SU-DHL-6 (cell line): ENCODE measurements around the gene ZRANB3.

Source experiments
- EZH2phosphoT487 ChIP-seq: fragments of 200-600 bp; sonication (generic), shearing (Covaris generic); conservative IDR thresholded peaks from 2 replicates; pipeline ENCODE4 v1.6.1; 2018; ENCODE audit warnings: mild to moderate bottlenecking, antibody characterized with exemption, low read length, moderate library complexity, mixed read lengths
- TF ChIP-seq, protein P1 (sequence below): fragments of 200-600 bp; sonication (generic); IDR thresholded peaks from one replicate; pipeline ENCODE4 v1.5.1; 2017; ENCODE audit warnings: antibody characterized with exemption, mild to moderate bottlenecking, low read length, moderate library complexity; ENCODE audit not compliant: insufficient read depth, poor library complexity, severe bottlenecking

DNA sequence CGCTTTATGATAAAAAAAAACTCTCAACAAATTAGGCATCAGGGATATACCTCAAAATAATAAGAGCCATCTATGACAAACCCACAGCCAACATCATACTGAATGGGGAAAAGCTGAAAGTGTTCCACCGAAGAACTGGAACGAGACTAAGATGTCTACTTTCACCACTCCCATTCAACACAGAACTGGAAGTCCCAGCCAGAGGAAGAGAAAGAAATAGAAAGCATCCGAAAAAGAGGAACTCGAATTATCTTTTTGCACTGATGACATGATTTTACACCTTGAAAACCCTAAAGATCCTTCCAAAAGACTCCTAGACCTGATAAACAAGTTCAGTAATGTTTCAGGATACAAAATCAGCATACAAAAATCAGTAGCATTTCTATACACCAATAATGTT, 121.6 kb downstream of the ZRANB3 start:
- no peak for TF ChIP-seq EZH2phosphoT487
- TF ChIP-seq, protein P1, sequence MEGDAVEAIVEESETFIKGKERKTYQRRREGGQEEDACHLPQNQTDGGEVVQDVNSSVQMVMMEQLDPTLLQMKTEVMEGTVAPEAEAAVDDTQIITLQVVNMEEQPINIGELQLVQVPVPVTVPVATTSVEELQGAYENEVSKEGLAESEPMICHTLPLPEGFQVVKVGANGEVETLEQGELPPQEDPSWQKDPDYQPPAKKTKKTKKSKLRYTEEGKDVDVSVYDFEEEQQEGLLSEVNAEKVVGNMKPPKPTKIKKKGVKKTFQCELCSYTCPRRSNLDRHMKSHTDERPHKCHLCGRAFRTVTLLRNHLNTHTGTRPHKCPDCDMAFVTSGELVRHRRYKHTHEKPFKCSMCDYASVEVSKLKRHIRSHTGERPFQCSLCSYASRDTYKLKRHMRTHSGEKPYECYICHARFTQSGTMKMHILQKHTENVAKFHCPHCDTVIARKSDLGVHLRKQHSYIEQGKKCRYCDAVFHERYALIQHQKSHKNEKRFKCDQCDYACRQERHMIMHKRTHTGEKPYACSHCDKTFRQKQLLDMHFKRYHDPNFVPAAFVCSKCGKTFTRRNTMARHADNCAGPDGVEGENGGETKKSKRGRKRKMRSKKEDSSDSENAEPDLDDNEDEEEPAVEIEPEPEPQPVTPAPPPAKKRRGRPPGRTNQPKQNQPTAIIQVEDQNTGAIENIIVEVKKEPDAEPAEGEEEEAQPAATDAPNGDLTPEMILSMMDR, result no peak
